ENCODE measurements around the gene KRTAP1-1. TPM values are rescaled to one million over a fixed set of nuclear protein-coding genes. Genes with fewer than 3 reads are reported as not detected.

KRTAP1-1 gene
- total and polyA plus RNA-seq, 2 donors (not counting 1 experiment from before 2014, with no cell fraction given), result not detected

- Mint-ChIP-seq H3K27me3 (peaks cover 12% of the 10 kb centered on the region), H3K4me1 (no peaks in the 10 kb centered on the region), H3K9me3 (ENCODE audit: insufficient read depth) (no peaks in the 10 kb centered on the region), H3K27ac (no peak overlapping the region), H3K4me3 (no peak overlapping the region)
- Histone ChIP-seq H3K4me3 (ENCODE audit: control extremely low read depth in 1 of 5, extremely low read depth in 1 of 5, insufficient read depth in 1 of 5, low read depth in 2 of 5, low read length in 4 of 5) (no peak overlapping the region), H3K9ac (ENCODE audit: low read length) (no peak overlapping the region), H3K4me1 (ENCODE audit: control insufficient read depth in 2 of 2, insufficient read depth in 2 of 2, low read length in 2 of 2) (no peaks in the 10 kb centered on the region), H3K36me3 (replicated peaks in 1 of 2; ENCODE audit: control extremely low read depth in 1 of 2, control insufficient read depth in 1 of 2, extremely low read depth in 1 of 2, insufficient read depth in 2 of 2, low read length in 1 of 2) (no peaks in the 10 kb centered on the region), H3K9me3 (ENCODE audit: control extremely low read depth in 1 of 3, control insufficient read depth in 2 of 3, insufficient read depth in 1 of 3, low read length in 2 of 3) (no peaks in the 10 kb centered on the region), H3K27ac (ENCODE audit: low read length in 2 of 2) (no peak overlapping the region), H3K27me3 (replicated peaks in 1 of 4; ENCODE audit: control extremely low read depth in 1 of 4, control insufficient read depth in 3 of 4, insufficient read depth in 4 of 4, low read length in 3 of 4) (no peaks in the 10 kb centered on the region), H4K20me1 (ENCODE audit: control insufficient read depth, insufficient read depth, low read length, poor library complexity, severe bottlenecking) (no peaks in the 10 kb centered on the region), H3K79me2 (ENCODE audit: control insufficient read depth, insufficient read depth, low read length) (no peaks in the 10 kb centered on the region), H3K4me2 (replicated peaks; ENCODE audit: low read depth, low read length, poor library complexity, severe bottlenecking) (no peak overlapping the region), H2AFZ (ENCODE audit: insufficient read depth, low read depth, low read length, poor library complexity, severe bottlenecking) (no peak overlapping the region)
- intact Hi-C loops (cut with micrococcal nuclease), result no loop called here
- ATAC-seq (ENCODE audit: low read depth), result no peak
- POLR2A ChIA-PET, result no interaction called here
- no CpG with 5 or more reads among the region's 1 CpG for WGBS (ENCODE audit: insufficient coverage)
- CTCF ChIA-PET, result interaction anchor here (0.6 kb wide), 1 partner anchor 630 kb away, joined by 3 read pairs; no protein-coding TSS in a partner anchor
- TF ChIP-seq CTCF (IDR thresholded peaks at IDR 0.05), result no peak
- TF ChIP-seq EZH2 (IDR thresholded peaks at IDR 0.05; ENCODE audit: borderline replicate concordance, insufficient read depth, low read depth, low read length, poor library complexity, severe bottlenecking), result no peak
- DNase-seq, result no peak
Observed at GRCh38 chr17:41009936-41010335, 31.3 kb downstream of the KRTAP1-1 start.

- Histone ChIP-seq H3K27me3 (replicated peaks in 1 of 4; ENCODE audit: control extremely low read depth in 1 of 4, control insufficient read depth in 3 of 4, insufficient read depth in 4 of 4, low read length in 3 of 4) (no peaks in the 10 kb centered on the region), H3K4me2 (replicated peaks; ENCODE audit: low read depth, low read length, poor library complexity, severe bottlenecking) (no peak overlapping the region), H3K9ac (ENCODE audit: low read length) (no peak overlapping the region), H3K27ac (ENCODE audit: low read length in 2 of 2) (no peak overlapping the region), H3K79me2 (ENCODE audit: control insufficient read depth, insufficient read depth, low read length) (no peaks in the 10 kb centered on the region), H3K4me3 (ENCODE audit: control extremely low read depth in 1 of 5, extremely low read depth in 1 of 5, insufficient read depth in 1 of 5, low read depth in 2 of 5, low read length in 4 of 5) (no peak overlapping the region), H4K20me1 (ENCODE audit: control insufficient read depth, insufficient read depth, low read length, poor library complexity, severe bottlenecking) (no peaks in the 10 kb centered on the region), H3K36me3 (replicated peaks in 1 of 2; ENCODE audit: control extremely low read depth in 1 of 2, control insufficient read depth in 1 of 2, extremely low read depth in 1 of 2, insufficient read depth in 2 of 2, low read length in 1 of 2) (no peaks in the 10 kb centered on the region), H3K9me3 (ENCODE audit: control extremely low read depth in 1 of 3, control insufficient read depth in 2 of 3, insufficient read depth in 1 of 3, low read length in 2 of 3) (no peaks in the 10 kb centered on the region), H2AFZ (ENCODE audit: insufficient read depth, low read depth, low read length, poor library complexity, severe bottlenecking) (no peak overlapping the region), H3K4me1 (ENCODE audit: control insufficient read depth in 2 of 2, insufficient read depth in 2 of 2, low read length in 2 of 2) (no peaks in the 10 kb centered on the region)
- ATAC-seq (ENCODE audit: low read depth) (no peak), DNase-seq (no peak)
- Mint-ChIP-seq H3K4me3 (no peak overlapping the region), H3K9me3 (ENCODE audit: insufficient read depth) (no peaks in the 10 kb centered on the region), H3K27me3 (peaks cover 15% of the 10 kb centered on the region), H3K4me1 (no peaks in the 10 kb centered on the region), H3K27ac (no peak overlapping the region)
- no CpG with 5 or more reads among the region's 4 CpGs for whole genome bisulfite sequencing (ENCODE audit: insufficient coverage)
- intact Hi-C loops (cut with micrococcal nuclease), result no loop called here
- ChIA-PET POLR2A (no interaction called here), CTCF (interaction anchor here (0.6 kb wide), 1 partner anchor 631 kb away, joined by 3 read pairs; no protein-coding TSS in a partner anchor)
- TF ChIP-seq CTCF (IDR thresholded peaks at IDR 0.05) (no peak), EZH2 (IDR thresholded peaks at IDR 0.05; ENCODE audit: borderline replicate concordance, insufficient read depth, low read depth, low read length, poor library complexity, severe bottlenecking) (no peak)
Observed at GRCh38 chr17:41009301-41009760, 31.9 kb downstream of the KRTAP1-1 start.

Measured in B cell (primary cell).